A673 (cell line): ENCODE data around the gene CTDNEP1.

Source experiments
- CTCF ChIP-seq: fragments of 300-800, 200-600 bp; sonication (generic); conservative IDR thresholded peaks from 2 replicates; pipeline ENCODE4 v1.5.1; 2017; ENCODE audit warnings: low read depth, mild to moderate bottlenecking, antibody characterized with exemption, low read length, moderate library complexity, mixed read lengths
- EZH2 ChIP-seq: fragments of 200-600 bp; sonication (generic); IDR thresholded peaks from 2 replicates; pipeline ENCODE4 v1.6.1; 2017; ENCODE audit warnings: borderline replicate concordance, low read depth, mild to moderate bottlenecking, mixed read lengths, antibody characterized with exemption, low read length; ENCODE audit not compliant: poor library complexity, severe bottlenecking

GRCh38 chr17:7216242-7217112 lies 35.1 kb downstream of the CTDNEP1 start:
- TF ChIP-seq CTCF (no peak), EZH2 (no peak)
